ENCODE results near the gene ADCY7.
A peak's percentile ranks its signal among the peaks of the same experiment; 100 is the strongest.

The ADCY7 gene

DNA sequence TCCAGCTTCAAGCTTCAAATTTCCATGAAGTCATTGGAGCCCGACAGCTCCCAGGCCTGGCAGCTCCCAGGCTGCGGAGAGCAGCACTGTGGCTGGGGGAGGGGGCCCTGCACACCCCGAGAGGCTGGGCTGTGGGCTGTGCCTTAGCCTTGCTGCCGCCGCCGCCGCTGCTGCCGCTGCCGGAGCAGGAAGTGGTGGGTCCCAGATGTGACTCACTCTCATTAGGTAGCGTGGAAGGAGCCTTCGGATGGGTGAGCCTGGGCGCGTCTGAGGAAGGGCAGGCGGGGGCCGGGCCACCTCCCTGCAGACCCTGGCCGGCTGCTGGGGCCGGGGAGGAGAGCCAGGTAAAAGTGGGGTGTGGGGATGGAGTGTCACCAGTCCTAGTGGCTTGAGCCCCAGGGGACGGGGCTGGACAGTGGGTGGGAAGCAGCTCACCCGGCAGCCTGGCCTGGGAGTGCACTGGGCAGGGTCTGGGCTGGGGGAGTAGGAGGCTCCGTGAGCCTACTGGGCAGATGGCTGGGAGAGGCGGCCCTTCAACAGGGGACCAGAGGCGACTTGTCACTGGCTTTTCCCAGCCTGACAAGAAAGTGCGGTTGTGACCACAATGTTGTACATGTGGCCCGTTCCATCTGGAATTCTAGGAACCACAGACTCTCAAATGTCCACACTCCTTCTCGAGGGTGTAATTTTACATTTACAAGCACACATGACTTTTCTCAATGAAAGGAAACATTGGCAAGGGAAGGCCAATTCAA lies at the start of gene ADCY7:
TSS of gene ADCY7 (plus strand) at position 215 of the 755 bp plus-strand sequence. CDS start 21,629 bp downstream, outside the sequence.
- DNase-seq (ENCODE audit: low read depth): peak; percentile 97
- TF ChIP-seq, protein P1, sequence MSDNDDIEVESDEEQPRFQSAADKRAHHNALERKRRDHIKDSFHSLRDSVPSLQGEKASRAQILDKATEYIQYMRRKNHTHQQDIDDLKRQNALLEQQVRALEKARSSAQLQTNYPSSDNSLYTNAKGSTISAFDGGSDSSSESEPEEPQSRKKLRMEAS (IDR thresholded peaks at IDR 0.05; ENCODE audit: low read depth, low read length): peak; percentile 56; the same call in 1 of the 2 replicates
- TF ChIP-seq, protein P2, sequence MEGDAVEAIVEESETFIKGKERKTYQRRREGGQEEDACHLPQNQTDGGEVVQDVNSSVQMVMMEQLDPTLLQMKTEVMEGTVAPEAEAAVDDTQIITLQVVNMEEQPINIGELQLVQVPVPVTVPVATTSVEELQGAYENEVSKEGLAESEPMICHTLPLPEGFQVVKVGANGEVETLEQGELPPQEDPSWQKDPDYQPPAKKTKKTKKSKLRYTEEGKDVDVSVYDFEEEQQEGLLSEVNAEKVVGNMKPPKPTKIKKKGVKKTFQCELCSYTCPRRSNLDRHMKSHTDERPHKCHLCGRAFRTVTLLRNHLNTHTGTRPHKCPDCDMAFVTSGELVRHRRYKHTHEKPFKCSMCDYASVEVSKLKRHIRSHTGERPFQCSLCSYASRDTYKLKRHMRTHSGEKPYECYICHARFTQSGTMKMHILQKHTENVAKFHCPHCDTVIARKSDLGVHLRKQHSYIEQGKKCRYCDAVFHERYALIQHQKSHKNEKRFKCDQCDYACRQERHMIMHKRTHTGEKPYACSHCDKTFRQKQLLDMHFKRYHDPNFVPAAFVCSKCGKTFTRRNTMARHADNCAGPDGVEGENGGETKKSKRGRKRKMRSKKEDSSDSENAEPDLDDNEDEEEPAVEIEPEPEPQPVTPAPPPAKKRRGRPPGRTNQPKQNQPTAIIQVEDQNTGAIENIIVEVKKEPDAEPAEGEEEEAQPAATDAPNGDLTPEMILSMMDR (IDR thresholded peaks at IDR 0.05; ENCODE audit: low read depth, low read length): no peak
- TF ChIP-seq MYC (IDR thresholded peaks at IDR 0.05; ENCODE audit: low read depth, low read length) (peak; percentile 72), POLR2A (IDR thresholded peaks at IDR 0.05; ENCODE audit: extremely low read depth, insufficient read length) (peak; percentile 29)
- peak within 1 kb of the TSS; percentile 66 for H3K4me3 ChIP-seq (ENCODE audit: low read depth, low read length)

DNA sequence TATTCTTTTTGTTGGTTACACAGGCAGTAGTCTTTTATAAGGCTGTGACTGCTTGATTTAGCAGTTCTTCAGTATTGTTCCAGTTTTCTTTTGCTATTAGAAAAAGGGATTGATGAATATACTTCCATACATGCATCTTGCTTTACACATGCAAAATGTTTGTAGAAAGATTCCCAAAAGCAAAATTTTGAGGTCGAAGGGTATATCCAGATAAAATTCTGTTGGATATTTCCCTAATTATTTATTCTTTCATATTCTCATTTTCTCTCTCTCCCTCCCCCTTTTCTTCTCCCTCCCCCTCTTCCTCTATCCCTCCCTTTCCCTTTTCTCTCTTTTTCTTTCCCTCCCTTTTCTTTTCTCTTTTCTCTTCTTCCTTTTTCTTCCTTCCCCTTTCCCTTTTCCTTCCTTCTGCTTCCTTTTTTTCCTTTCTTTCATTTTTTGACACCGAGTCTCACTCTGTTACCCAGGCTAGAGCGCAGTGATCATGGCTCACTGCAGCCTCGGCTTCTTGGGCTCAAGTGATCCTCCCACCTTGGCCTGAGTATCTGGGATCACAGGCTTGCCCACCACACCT lies 46.9 kb upstream of the ADCY7 start:
- H3K4me3 ChIP-seq (ENCODE audit: low read depth, low read length): no peak overlapping the region
- TF ChIP-seq, protein P2 (IDR thresholded peaks at IDR 0.05; ENCODE audit: low read depth, low read length): no peak
- TF ChIP-seq MYC (IDR thresholded peaks at IDR 0.05; ENCODE audit: low read depth, low read length) (no peak), POLR2A (IDR thresholded peaks at IDR 0.05; ENCODE audit: extremely low read depth, insufficient read length) (no peak)
- TF ChIP-seq, protein P1 (IDR thresholded peaks at IDR 0.05; ENCODE audit: low read depth, low read length): no peak
- no peak for DNase-seq (ENCODE audit: low read depth)

DNA sequence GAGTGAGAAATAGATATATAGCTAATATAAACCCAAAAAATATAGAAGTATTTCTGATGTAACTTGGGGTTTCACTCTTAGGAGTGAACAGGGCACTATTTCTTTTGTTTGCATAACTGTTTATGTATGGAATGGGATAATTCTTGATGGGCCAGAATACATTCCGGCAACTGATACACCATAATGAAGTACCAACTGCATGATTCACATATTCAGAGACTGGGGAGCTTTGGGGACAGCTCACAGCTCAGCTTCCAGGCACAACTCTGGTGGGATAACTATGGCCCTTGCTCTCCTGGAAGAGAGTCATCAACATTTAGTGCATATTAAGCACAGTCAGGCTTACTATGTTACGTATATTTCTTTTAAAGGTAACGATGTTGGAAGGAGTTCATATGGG lies 42.1 kb upstream of the ADCY7 start:
- no peak for DNase-seq (ENCODE audit: low read depth)
- no peak overlapping the region for H3K4me3 ChIP-seq (ENCODE audit: low read depth, low read length)
- TF ChIP-seq, protein P1 (IDR thresholded peaks at IDR 0.05; ENCODE audit: low read depth, low read length): no peak
- no peak for TF ChIP-seq POLR2A (IDR thresholded peaks at IDR 0.05; ENCODE audit: extremely low read depth, insufficient read length)
- TF ChIP-seq, protein P2 (IDR thresholded peaks at IDR 0.05; ENCODE audit: low read depth, low read length): no peak
- no peak for TF ChIP-seq MYC (IDR thresholded peaks at IDR 0.05; ENCODE audit: low read depth, low read length)

DNA sequence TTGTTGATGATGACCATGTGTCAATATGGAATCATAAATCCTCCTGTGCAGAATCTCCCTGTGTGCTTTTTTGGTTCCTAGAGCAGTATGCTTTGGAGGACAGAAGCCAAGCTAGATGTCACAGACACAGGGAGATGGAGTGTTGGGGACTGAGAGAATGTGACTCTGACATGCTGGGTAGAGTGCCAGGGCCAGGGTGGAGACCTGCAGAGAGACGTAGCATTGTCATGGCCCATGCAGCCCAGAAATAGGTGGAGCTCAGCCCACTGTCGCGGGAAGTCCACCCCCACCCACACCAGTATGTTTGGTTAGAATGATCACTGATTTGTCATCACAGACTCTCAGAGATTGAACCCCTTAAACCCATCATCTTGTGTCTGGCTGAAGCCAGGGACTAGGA lies 39.2 kb upstream of the ADCY7 start:
- DNase-seq (ENCODE audit: low read depth): no peak
- TF ChIP-seq, protein P2 (IDR thresholded peaks at IDR 0.05; ENCODE audit: low read depth, low read length): no peak
- TF ChIP-seq, protein P1 (IDR thresholded peaks at IDR 0.05; ENCODE audit: low read depth, low read length): no peak
- no peak for TF ChIP-seq POLR2A (IDR thresholded peaks at IDR 0.05; ENCODE audit: extremely low read depth, insufficient read length)
- TF ChIP-seq MYC (IDR thresholded peaks at IDR 0.05; ENCODE audit: low read depth, low read length): no peak
- no peak overlapping the region for H3K4me3 ChIP-seq (ENCODE audit: low read depth, low read length)

DNA sequence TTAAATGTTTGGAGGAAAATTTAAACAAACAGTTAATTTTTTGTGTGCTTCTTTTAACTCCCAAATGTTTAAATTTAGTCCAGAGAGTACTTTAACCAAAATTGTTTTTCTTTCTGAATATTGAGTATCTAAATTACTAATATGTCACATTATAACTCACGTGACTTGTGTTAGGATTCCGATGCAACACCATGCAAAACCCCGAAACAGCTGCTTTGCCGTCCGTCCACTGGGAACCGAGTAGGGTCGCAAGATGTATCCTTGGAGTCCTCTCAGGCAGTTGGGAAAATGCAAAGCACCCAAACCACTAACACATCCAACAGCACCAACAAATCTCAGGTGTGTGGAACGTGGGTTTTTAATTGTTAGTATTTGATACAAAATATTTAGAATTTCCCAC lies 38.7 kb upstream of the ADCY7 start:
- DNase-seq (ENCODE audit: low read depth): no peak
- no peak overlapping the region for H3K4me3 ChIP-seq (ENCODE audit: low read depth, low read length)
- TF ChIP-seq, protein P1 (IDR thresholded peaks at IDR 0.05; ENCODE audit: low read depth, low read length): no peak
- TF ChIP-seq MYC (IDR thresholded peaks at IDR 0.05; ENCODE audit: low read depth, low read length) (no peak), POLR2A (IDR thresholded peaks at IDR 0.05; ENCODE audit: extremely low read depth, insufficient read length) (no peak)

DNA sequence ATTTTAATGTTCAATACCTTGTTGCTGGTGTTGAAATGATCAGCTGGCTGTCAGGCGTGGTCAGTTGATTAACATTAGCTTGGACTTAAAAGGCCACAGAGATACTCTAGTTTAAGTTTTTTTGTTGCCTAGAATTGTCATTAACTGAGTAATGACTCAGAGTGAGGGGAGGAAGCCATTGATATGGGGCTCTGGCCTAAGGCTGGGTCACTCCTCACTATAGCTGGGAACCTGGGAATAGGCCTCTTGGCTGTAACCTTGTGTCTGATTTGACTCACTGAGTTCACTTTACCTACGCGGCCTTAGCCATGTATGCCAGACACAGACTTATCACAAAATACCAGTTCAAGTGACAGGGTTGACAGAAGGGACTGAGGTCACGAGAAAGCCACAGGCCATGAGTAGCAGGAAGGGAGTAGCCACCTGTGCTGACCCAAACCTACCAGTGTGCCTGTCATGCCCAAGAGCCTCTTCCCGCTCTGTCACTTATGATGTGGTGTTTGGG lies 37.9 kb upstream of the ADCY7 start:
- no peak for TF ChIP-seq POLR2A (IDR thresholded peaks at IDR 0.05; ENCODE audit: extremely low read depth, insufficient read length)
- TF ChIP-seq, protein P1 (IDR thresholded peaks at IDR 0.05; ENCODE audit: low read depth, low read length): no peak
- no peak for TF ChIP-seq MYC (IDR thresholded peaks at IDR 0.05; ENCODE audit: low read depth, low read length)
- TF ChIP-seq, protein P2 (IDR thresholded peaks at IDR 0.05; ENCODE audit: low read depth, low read length): no peak
- H3K4me3 ChIP-seq (ENCODE audit: low read depth, low read length): no peak overlapping the region
- DNase-seq (ENCODE audit: low read depth): no peak
